Articular chondrocyte of knee joint (primary cell): Measurements from ENCODE around the gene MRPL37. TPM values are rescaled to one million over a fixed set of nuclear protein-coding genes. Genes with fewer than 3 reads are reported as not detected.

Source experiments
- total RNA-seq: library from RNA; depleted of rRNA; stranded (reverse); fragments of >200 nt; gene quantifications from 2 replicates; pipeline ENCODE4 v1.2.3, GENCODE V29; 2012

Gene MRPL37
- 90.6 and 91.2 TPM in 2 replicates for total RNA-seq

GRCh38 chr1:54199765-54200518, at the start of gene MRPL37, which contains the start of gene CYB5RL:
TSS of gene MRPL37 (plus strand) at chr1:54200167. CDS start at chr1:54200244, 77 bp downstream.
TSS of gene CYB5RL (minus strand) at chr1:54200030. CDS start at chr1:54195616, 4,414 bp downstream.

GRCh38 chr1:54152696-54153095, 47.3 kb upstream of the MRPL37 start, which contains the start of gene CDCP2:
TSS of gene CDCP2 (minus strand) at chr1:54153000. CDS start at chr1:54152922, 78 bp downstream.

Other genes starting within 250 kb of the MRPL37 start
- not detected in 2 replicates for gene LDLRAD1, start 182.0 kb upstream of the MRPL37 start, total RNA-seq
- 377 and 462 TPM in 2 replicates for gene TMEM59, start 147.0 kb upstream of the MRPL37 start, total RNA-seq
- 4.1 and 4.8 TPM in 2 replicates for gene TCEANC2, start 146.6 kb upstream of the MRPL37 start, total RNA-seq
- gene CDCP2, start 47.2 kb upstream of the MRPL37 start, total RNA-seq = not detected in 2 replicates
- 8.8 and 9.0 TPM in 2 replicates for gene CYB5RL, start 137 bp upstream of the MRPL37 start, total RNA-seq
- gene SSBP3, start 206.2 kb downstream of the MRPL37 start, total RNA-seq = 15.7 and 20.8 TPM in 2 replicates